Activated T-cell treated with anti-CD3 and anti-CD28 coated beads, Interleukin-2, amount 50 U/mL, for 72 hours (primary cell): ENCODE measurements around the gene ZNF512B. TPM values are rescaled to one million over a fixed set of nuclear protein-coding genes. Genes with fewer than 3 reads are reported as not detected.
"Not testable (repeated sequence)": the region's sequence is repeated elsewhere in the genome, so short reads cannot be mapped to it uniquely, and the experiment has no call there.

Experiments used
- ATAC-seq, 2 donors: fragments of 150-1000 bp; cut with Tn5 transposase; replicated peaks in 1 of 2; 2 replicates each; pipeline ENCODE4 v1.10.0; 2021; ENCODE audit warnings: moderate library complexity in 2 of 2, mild to moderate bottlenecking in 1 of 2
- DNase-seq, 2 donors: peaks; one replicate each; pipeline ENCODE4 v3.0.0; 2021 to 2022; ENCODE audit warnings: mixed read lengths in 1 of 2
- H3K27ac Mint-ChIP-seq: one replicate; pipeline ENCODE4 v1.8.0; 2022; ENCODE audit warnings: mild to moderate bottlenecking, moderate library complexity, mixed read lengths
- H3K27me3 Mint-ChIP-seq: one replicate; pipeline ENCODE4 v1.8.0; 2022; ENCODE audit warnings: low read depth, mixed read lengths
- H3K36me3 Mint-ChIP-seq, 2 donors: one replicate each; pipeline ENCODE4 v1.8.0; 2022; ENCODE audit warnings: mixed read lengths in 2 of 2, mild to moderate bottlenecking in 1 of 2; ENCODE audit not compliant: insufficient read depth in 2 of 2
- H3K4me1 Mint-ChIP-seq: one replicate; pipeline ENCODE4 v1.8.0; 2022; ENCODE audit warnings: low read depth, mixed read lengths
- H3K4me3 Mint-ChIP-seq, 2 donors: one replicate each; pipeline ENCODE4 v1.8.0; 2022; ENCODE audit warnings: mild to moderate bottlenecking in 2 of 2, mixed read lengths in 2 of 2, moderate library complexity in 2 of 2
- H3K9me3 Mint-ChIP-seq, 2 donors: one replicate each; pipeline ENCODE4 v1.8.0; 2022; ENCODE audit warnings: mixed read lengths in 2 of 2
- total RNA-seq, 2 donors: library from RNA; stranded (reverse); gene quantifications; one replicate each; pipeline ENCODE4 v1.2.3, GENCODE V29; 2022

The ZNF512B gene
- total RNA-seq, 2 donors from 2014 or later: 20.0 to 20.6 TPM

DNA sequence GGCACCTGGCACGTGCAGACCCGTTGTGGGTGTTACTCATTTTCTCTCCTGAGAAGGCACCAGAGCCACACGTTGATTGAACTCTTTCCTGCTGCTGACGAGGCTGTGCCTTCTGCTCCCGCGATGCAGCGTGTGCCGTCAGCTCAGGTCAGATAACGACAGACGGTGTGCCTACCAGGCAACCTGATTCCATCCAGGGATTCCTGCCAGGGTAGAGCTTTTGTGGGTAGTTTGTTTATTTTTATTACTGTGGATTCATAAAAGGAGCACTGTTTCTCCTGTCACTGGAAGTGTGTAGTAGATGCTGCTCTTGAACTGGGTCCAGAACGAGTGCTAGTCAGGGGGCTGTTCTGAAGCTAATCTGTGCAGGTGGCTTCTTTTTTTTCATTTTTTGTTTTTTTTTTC, 31.9 kb upstream of the ZNF512B start:
- Mint-ChIP-seq H3K4me1 (peaks cover 14% of the 10 kb centered on the region), H3K36me3 (peaks cover 11 to 21% of the 10 kb centered on the region in 2 donors), H3K27me3 (no peaks in the 10 kb centered on the region), H3K4me3 (no peak overlapping the region), H3K27ac (no peak overlapping the region), H3K9me3 (no peaks in the 10 kb centered on the region)
- DNase-seq: no peak
- peak in 1 of 2 donors; percentile 64 for ATAC-seq

DNA sequence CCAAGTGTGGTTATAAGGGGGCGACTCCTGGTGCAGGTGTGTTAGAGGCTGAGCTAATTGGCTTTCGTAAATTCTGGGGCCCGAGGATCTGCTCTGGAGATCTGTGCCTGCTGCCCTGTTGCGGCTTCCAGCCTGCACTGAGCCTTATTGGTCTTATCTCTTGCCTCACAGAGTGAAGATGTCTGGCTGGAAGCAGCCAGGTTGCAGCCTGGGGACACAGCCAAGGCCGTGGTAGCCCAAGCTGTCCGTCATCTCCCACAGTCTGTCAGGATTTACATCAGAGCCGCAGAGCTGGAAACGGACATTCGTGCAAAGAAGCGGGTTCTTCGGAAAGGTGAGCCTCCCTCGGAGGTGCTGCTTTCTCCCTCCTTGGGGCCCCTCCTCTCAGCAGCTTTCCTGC, 31.2 kb upstream of the ZNF512B start:
- ATAC-seq (no peak), DNase-seq (no peak)
- H3K27me3 Mint-ChIP-seq: no peaks in the 10 kb centered on the region
- peaks cover 14% of the 10 kb centered on the region for H3K4me1 Mint-ChIP-seq
- peaks cover 11 to 21% of the 10 kb centered on the region in 2 donors for H3K36me3 Mint-ChIP-seq
- no peaks in the 10 kb centered on the region for H3K9me3 Mint-ChIP-seq
- H3K27ac Mint-ChIP-seq: no peak overlapping the region
- no peak overlapping the region for H3K4me3 Mint-ChIP-seq

DNA sequence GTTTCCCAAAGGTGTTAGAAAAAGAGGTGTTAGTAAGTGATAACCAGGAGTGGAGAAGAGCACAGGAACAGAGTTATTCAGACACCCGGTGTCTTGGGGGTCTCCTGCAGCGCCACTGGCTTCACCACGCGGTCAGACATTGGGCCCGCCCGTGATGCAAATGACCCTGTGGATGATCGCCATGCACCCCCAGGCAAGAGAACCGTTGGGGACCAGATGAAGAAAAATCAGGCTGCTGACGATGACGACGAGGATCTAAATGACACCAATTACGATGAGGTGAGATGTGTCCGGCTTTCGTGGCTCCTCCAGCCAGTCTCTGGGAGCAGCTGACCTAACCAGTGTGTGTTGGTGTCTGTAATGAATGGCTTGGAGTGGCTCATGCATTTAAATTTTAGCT, 13.2 kb upstream of the ZNF512B start:
- no peaks in the 10 kb centered on the region for H3K9me3 Mint-ChIP-seq
- H3K27ac Mint-ChIP-seq: peak overlapping the region; percentile 41
- ATAC-seq (no peak), DNase-seq (no peak)
- peaks cover 14 to 28% of the 10 kb centered on the region in 2 donors for H3K36me3 Mint-ChIP-seq
- no peaks in the 10 kb centered on the region for H3K27me3 Mint-ChIP-seq
- peaks cover 37% of the 10 kb centered on the region for H3K4me1 Mint-ChIP-seq
- peak overlapping the region; percentile 33 to 99 for H3K4me3 Mint-ChIP-seq

DNA sequence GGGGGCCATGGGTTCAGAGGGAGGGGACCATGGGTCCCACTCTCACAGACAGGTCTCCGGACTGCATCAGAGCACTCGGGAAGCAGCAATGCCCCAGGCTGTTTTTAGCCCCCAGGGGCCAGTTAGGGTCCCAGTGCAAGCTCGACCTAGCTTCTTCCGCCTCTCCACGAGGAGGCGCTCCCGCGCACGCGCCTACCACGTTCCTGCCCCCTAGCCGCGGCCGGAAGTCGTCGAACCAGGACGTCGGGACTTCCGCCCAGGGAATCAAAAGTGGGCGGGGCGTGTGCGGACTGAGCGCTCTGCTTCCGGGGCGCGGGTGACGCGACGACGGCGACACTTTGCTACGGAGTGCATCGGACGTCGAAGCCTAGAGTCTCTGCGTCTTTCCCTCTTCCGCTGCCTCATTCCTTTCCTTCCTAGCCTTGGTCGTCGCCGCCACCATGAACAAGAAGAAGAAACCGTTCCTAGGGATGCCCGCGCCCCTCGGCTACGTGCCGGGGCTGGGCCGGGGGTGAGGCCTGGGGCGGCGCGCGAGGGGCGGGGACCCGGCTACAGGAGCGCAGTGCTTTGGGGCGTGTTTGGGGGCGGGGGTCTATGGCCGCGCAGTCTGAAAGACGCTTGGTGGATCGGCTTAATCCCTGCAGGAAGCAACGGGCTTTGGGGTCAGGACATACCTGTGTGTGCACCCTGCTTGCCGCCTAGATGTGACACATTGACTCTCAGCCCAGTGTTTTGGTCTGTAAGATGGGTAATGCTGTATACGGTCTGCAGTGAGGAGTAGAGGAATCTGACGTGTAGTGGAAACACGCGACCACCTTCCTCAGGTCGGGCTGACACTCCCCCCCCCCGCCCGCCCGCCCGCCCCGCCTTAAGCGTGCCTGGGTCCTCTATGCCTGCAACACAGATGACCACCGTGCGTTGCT, 11.3 kb upstream of the ZNF512B start, which contains the start of gene PRPF6:
PRPF6 (plus strand) TSS at position 327 of the 923 bp plus-strand sequence; CDS start at position 441, 114 bp downstream.
- ATAC-seq (peak; percentile 56 to 61), DNase-seq (peak; percentile 97)
- Mint-ChIP-seq H3K36me3 (peaks cover 18 to 36% of the 10 kb centered on the region in 2 donors), H3K27me3 (no peaks in the 10 kb centered on the region), H3K27ac (peak within 1 kb of the TSS; percentile 91), H3K4me3 (peak within 1 kb of the TSS; percentile 96 to 99), H3K4me1 (peaks cover 56% of the 10 kb centered on the region), H3K9me3 (no peaks in the 10 kb centered on the region)

DNA sequence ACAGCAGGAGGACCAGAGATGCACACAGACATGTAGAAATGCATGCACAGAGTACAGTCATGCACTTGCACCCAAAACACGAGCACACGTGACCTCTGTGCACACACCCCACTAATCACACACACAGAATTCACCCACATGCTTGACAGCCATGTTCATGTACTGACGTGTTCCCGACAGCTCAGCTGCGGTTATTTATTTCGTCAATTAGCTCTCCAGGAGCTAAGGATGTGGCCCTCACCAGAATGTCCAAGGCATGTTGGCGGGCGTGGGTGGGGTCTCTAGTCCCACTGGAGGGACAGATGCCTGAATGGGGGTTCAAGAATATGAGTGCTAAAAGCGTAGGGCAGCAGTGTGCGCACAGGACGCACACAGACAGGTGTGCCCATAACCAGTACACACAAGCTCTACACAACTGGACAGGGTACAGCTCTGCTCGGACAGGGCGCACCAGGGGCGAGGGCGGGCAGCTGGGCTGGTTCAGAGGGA, 10.6 kb upstream of the ZNF512B start:
- H3K9me3 Mint-ChIP-seq: no peaks in the 10 kb centered on the region
- no peaks in the 10 kb centered on the region for H3K27me3 Mint-ChIP-seq
- peak overlapping the region; percentile 96 to 99 for H3K4me3 Mint-ChIP-seq
- DNase-seq: no peak
- peaks cover 17 to 33% of the 10 kb centered on the region in 2 donors for H3K36me3 Mint-ChIP-seq
- H3K4me1 Mint-ChIP-seq: peaks cover 62% of the 10 kb centered on the region
- ATAC-seq: peak; percentile 46 to 53
- H3K27ac Mint-ChIP-seq: peak overlapping the region; percentile 91

DNA sequence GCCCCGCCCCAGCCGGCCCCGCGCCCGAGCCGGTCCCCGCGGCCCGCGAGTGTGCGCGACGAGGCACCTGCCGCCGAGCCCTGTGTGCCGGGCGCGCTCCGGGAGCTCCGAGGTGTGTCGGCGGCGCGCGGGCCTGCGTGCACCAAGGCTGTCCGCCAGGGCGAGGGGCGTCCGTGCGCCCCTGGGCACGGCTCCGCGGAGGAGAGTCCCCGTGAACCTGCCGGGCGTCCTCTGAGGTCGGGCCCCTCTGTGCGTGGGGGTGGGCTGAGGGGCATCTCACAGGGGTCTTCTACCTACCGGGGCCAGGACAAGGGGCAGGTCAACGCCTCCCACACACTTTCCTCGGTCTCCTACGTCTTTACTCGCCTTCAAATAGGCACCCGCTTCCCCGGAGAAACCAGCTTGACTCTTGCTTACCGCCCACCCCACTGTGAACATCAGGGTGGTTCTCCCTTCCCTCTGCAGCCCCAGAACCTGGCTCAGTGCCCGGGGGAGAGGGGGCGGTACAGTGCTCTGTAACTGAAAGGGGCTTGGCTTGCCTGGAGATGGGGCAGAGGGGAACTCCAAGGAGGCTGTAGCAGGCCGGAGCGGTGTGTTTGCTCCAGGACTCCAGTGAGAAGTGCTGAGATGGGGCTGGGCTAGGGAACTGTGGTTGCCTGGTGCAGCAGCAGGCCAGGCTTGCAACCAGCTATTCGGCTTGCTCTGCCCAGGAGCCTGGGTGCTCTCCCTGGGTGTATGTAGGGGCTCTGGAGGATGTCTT, 10.0 kb upstream of the ZNF512B start, which contains the start of gene SAMD10:
SAMD10 (minus strand) TSS at position 86 of the 760 bp plus-strand sequence. CDS start 175 bp downstream, outside the sequence.
- Mint-ChIP-seq H3K36me3 (peaks cover 16 to 33% of the 10 kb centered on the region in 2 donors), H3K9me3 (no peaks in the 10 kb centered on the region), H3K27ac (peak within 1 kb of the TSS; percentile 91), H3K27me3 (no peaks in the 10 kb centered on the region), H3K4me3 (peak within 1 kb of the TSS; percentile 96 to 99), H3K4me1 (peaks cover 62% of the 10 kb centered on the region)
- ATAC-seq (peak; percentile 50 to 58), DNase-seq (peak; percentile 89 to 92)

DNA sequence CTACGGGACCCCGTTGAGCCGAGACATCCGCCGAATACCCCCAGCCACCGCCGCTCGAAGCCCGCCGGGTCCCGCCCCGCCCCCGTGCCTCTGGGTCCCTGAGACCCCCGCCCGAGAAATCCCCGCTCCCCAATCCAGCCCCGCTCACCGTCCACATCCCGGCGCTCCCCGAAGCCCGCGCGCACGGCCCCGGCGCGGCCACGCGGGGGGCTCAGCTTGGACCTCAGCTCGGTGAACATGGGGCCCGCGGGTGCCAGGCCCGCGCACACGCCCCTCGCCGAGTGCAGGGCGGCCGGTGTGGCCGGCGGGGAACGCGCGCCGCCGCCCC, 9.5 kb upstream of the ZNF512B start:
- ATAC-seq (no peak), DNase-seq (no peak)
- Mint-ChIP-seq H3K36me3 (peaks cover 14 to 29% of the 10 kb centered on the region in 2 donors), H3K27ac (no peak overlapping the region), H3K27me3 (no peaks in the 10 kb centered on the region), H3K4me1 (peaks cover 62% of the 10 kb centered on the region), H3K4me3 (peak overlapping the region; percentile 91 to 92), H3K9me3 (no peaks in the 10 kb centered on the region)

DNA sequence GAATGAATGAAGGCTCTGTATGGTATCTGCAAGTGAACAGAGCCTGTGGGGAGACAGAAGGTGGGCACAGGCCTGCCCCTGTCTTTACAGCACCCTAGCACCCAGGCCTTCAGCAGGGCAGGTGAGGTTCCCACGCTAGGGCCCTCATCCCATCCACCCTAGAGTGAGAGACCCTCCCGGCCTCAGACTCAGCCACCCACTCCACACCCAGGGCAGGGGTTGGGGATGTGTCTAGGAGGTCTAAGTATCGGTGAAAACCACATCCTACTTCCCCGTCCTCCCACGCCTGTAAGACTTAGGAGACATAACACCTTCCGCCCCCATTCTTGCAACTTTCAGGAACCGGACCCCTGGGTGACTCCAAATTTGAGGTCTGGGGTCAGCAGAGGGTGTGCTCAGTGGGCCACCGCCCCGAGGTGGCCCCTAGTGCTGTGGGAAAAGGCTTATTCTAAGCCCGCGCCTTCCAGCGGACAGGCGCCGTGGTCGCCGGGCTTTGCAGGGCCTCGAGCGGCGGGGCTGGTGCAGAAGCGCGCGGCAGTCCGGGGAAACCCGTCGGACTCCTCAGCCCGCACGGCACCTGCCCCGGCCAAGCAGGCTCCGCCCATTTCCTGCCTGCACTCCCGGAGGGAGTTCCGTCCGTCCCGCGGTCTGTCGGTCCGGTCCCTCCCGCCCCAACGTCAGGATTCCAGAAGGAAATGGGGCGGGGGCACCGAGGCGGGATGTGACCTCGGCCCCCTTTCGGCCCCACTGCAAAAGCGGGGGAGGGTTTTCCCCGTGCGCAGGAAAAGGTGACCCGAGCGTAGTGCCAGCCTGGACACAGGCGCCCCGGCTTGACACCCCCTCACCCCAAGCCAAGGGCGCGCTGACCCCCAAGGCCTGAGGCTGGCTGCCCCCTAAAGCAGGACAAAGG, 8.8 kb upstream of the ZNF512B start:
- Mint-ChIP-seq H3K27ac (peak overlapping the region; percentile 69), H3K4me1 (peaks cover 68% of the 10 kb centered on the region), H3K9me3 (no peaks in the 10 kb centered on the region), H3K36me3 (peaks cover 17 to 31% of the 10 kb centered on the region in 2 donors), H3K4me3 (peak overlapping the region; percentile 91 to 92), H3K27me3 (no peaks in the 10 kb centered on the region)
- DNase-seq: peak; percentile 84 to 86
- ATAC-seq: peak; percentile 23 to 33

DNA sequence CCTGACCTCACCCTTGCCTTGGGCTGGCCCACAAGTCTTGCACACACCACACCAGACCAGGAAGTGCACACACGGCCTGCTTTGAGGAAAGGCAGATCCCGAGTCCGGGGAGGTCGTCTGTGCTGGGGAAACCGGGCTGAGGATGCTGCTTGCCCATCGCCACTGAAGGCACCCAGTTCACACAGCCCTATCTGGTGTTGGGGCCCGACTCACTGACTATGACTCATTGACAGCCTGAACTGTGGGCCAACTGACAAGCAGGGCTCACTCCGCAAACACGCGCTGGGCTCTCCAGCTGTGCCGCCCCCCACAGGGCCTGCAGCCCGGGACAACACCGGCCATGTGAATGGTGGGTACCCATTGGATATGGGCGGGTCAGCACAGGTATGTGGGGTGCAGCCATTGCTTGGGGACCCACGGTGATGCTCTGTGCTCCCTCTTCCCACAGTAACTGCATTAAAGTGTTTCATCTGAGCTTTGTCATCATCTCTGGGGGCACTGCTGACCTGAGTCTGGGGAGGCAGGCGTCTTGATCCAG, 8.1 kb upstream of the ZNF512B start:
- Mint-ChIP-seq H3K4me1 (peaks cover 67% of the 10 kb centered on the region), H3K36me3 (peaks cover 16 to 32% of the 10 kb centered on the region in 2 donors), H3K27ac (peak overlapping the region; percentile 69), H3K4me3 (peak overlapping the region; percentile 91 to 92), H3K27me3 (no peaks in the 10 kb centered on the region), H3K9me3 (no peaks in the 10 kb centered on the region)
- DNase-seq (peak; percentile 75 to 84), ATAC-seq (peak; percentile 56 to 57)

DNA sequence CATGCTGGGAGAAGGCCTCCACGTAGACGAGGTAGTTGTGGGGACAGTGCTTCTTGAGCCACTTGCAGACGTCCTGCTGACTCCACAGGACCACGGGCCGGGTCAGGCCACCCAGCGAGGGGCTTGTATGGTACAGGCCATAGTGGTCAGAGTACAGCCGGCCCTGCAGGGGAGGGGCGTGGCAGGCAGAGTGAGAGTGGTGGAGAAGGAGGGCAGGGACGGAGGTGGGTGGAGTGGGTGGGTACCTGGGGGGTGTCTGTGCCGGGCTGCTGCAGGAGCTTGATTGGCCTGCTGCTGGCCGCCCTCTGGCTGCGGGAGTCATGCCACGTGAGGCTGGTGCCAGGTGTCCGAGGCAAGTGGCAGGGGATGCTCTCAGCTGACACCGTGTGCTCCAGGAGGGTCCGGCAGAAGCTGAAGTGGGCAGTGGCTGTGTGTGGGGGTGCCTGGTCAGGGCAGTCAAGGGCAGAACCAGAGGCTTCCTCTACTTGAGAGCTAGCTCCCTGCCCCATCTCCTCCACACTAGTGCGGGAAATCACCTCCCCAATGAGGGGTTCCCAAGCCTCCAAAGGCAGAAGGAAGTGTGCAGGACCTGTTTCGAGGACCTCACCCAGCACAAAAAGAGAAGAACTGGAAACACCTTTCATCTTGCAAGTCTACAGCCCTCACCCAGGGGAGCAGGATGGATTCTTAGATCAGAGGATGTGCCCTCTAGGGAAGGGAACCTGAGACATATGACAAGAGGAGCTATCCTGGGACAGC, 7.4 kb upstream of the ZNF512B start:
- peaks cover 61% of the 10 kb centered on the region for H3K4me1 Mint-ChIP-seq
- H3K9me3 Mint-ChIP-seq: no peaks in the 10 kb centered on the region
- peak overlapping the region; percentile 91 to 92 for H3K4me3 Mint-ChIP-seq
- ATAC-seq: no peak
- DNase-seq: no peak
- H3K27me3 Mint-ChIP-seq: no peaks in the 10 kb centered on the region
- H3K27ac Mint-ChIP-seq: no peak overlapping the region
- H3K36me3 Mint-ChIP-seq: peaks cover 16 to 28% of the 10 kb centered on the region in 2 donors

DNA sequence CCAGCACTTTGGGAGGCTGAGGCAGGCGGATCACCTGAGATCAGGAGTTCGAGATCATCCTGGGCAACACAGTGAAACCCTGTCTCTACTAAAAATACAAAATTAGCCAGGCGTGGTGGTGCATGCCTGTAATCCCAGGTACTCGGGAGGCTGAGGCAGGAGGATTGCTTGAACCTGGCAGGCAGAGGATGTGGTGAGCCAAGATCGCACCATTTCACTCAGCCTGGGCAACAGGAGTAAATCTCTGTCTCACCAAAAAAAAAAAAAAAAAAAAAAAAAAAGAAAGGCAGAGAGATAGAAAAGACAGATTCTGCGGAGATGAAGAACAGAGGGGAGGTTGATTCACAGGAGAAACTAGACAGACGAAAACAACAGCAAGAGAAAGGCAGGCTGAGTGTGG, 6.8 kb upstream of the ZNF512B start:
- H3K4me3 Mint-ChIP-seq: peak overlapping the region; percentile 42 to 91
- H3K27me3 Mint-ChIP-seq, H3K9me3 Mint-ChIP-seq, DNase-seq, ATAC-seq: not testable (repeated sequence)
- H3K4me1 Mint-ChIP-seq: peaks cover 54% of the 10 kb centered on the region
- peak overlapping the region; percentile 44 for H3K27ac Mint-ChIP-seq
- H3K36me3 Mint-ChIP-seq: peaks cover 16 to 28% of the 10 kb centered on the region in 2 donors
